Immature natural killer cell (primary cell): ENCODE data around the gene PIP5K1B. TPM values are rescaled to one million over a fixed set of nuclear protein-coding genes. Genes with fewer than 3 reads are reported as not detected.

Source experiments
- DNase-seq, 3 donors: peaks; one replicate each; pipeline ENCODE4 v3.0.0; 2022; ENCODE audit warnings: mixed read lengths in 1 of 3
- H3K27ac Mint-ChIP-seq, 6 donors: one replicate each; pipeline ENCODE4 v1.8.0; 2020; ENCODE audit warnings: mixed read lengths in 6 of 6, mild to moderate bottlenecking in 5 of 6, inconsistent platforms in 4 of 6, moderate library complexity in 3 of 6
- H3K27me3 Mint-ChIP-seq, 3 donors: one replicate each; pipeline ENCODE4 v1.8.0; 2020 to 2021; ENCODE audit warnings: low read depth in 3 of 3, mild to moderate bottlenecking in 3 of 3, mixed read lengths in 3 of 3, moderate library complexity in 3 of 3, inconsistent platforms in 1 of 3
- H3K36me3 Mint-ChIP-seq, 3 donors: one replicate each; pipeline ENCODE4 v1.8.0; 2020; ENCODE audit warnings: mixed read lengths in 3 of 3, inconsistent platforms in 2 of 3, mild to moderate bottlenecking in 2 of 3
- H3K4me1 Mint-ChIP-seq, 2 donors: one replicate each; pipeline ENCODE4 v1.8.0; 2020; ENCODE audit warnings: inconsistent platforms in 2 of 2, mild to moderate bottlenecking in 2 of 2, mixed read lengths in 2 of 2, moderate library complexity in 1 of 2
- H3K4me3 Mint-ChIP-seq, 5 donors: one replicate each; pipeline ENCODE4 v1.8.0; 2020; ENCODE audit warnings: mild to moderate bottlenecking in 5 of 5, mixed read lengths in 5 of 5, inconsistent platforms in 3 of 5, moderate library complexity in 3 of 5
- H3K9me3 Mint-ChIP-seq, 6 donors: one replicate each; pipeline ENCODE4 v1.8.0; 2020; ENCODE audit warnings: mild to moderate bottlenecking in 6 of 6, mixed read lengths in 6 of 6, inconsistent platforms in 4 of 6, moderate library complexity in 3 of 6
- polyA plus RNA-seq, 3 donors: library from polyadenylated mRNA; unstranded; fragments of 300-500 nt; fragmentation: Illumina TruSeq; gene quantifications; one replicate each; pipeline ENCODE4 v1.2.3, GENCODE V29; 2021

The PIP5K1B gene
- polyA plus RNA-seq, 3 donors from 2014 or later, result not detected

GRCh38 chr9:68834931-68835520 lies 130.0 kb downstream of the PIP5K1B start:
- Mint-ChIP-seq H3K4me3 (no peak overlapping the region), H3K9me3 (no peaks in the 10 kb centered on the region), H3K27me3 (peaks cover 0 to 3% (median 0%) of the 10 kb centered on the region in 3 donors), H3K27ac (no peak overlapping the region), H3K4me1 (no peaks in the 10 kb centered on the region), H3K36me3 (no peaks in the 10 kb centered on the region)
- DNase-seq, result no peak

- H3K9me3 Mint-ChIP-seq, result no peaks in the 10 kb centered on the region
- no peaks in the 10 kb centered on the region for H3K36me3 Mint-ChIP-seq
- H3K4me3 Mint-ChIP-seq, result no peak overlapping the region
- H3K27ac Mint-ChIP-seq, result no peak overlapping the region
- no peaks in the 10 kb centered on the region for H3K4me1 Mint-ChIP-seq
- DNase-seq, result no peak
- peaks cover 0 to 3% (median 0%) of the 10 kb centered on the region in 3 donors for H3K27me3 Mint-ChIP-seq
Observed at GRCh38 chr9:68836788-68837187, 131.7 kb downstream of the PIP5K1B start.

- no peak overlapping the region for H3K27ac Mint-ChIP-seq
- peaks cover 0 to 3% (median 0%) of the 10 kb centered on the region in 3 donors for H3K27me3 Mint-ChIP-seq
- H3K4me3 Mint-ChIP-seq, result no peak overlapping the region
- no peaks in the 10 kb centered on the region for H3K4me1 Mint-ChIP-seq
- H3K36me3 Mint-ChIP-seq, result no peaks in the 10 kb centered on the region
- no peaks in the 10 kb centered on the region for H3K9me3 Mint-ChIP-seq
- no peak for DNase-seq
Observed at GRCh38 chr9:68838245-68838644, 133.2 kb downstream of the PIP5K1B start.

GRCh38 chr9:68841276-68842052 lies 136.4 kb downstream of the PIP5K1B start:
- H3K9me3 Mint-ChIP-seq, result no peaks in the 10 kb centered on the region

GRCh38 chr9:68842568-68842967 lies 137.5 kb downstream of the PIP5K1B start:
- Mint-ChIP-seq H3K4me3 (no peak overlapping the region), H3K9me3 (no peaks in the 10 kb centered on the region), H3K36me3 (no peaks in the 10 kb centered on the region), H3K27me3 (peaks cover 0 to 6% (median 0%) of the 10 kb centered on the region in 3 donors), H3K27ac (no peak overlapping the region), H3K4me1 (no peaks in the 10 kb centered on the region)
- no peak for DNase-seq

More at GRCh38 chr9:68841276-68842052, 136.4 kb downstream of the PIP5K1B start:
- DNase-seq, result no peak
- Mint-ChIP-seq H3K27me3 (peaks cover 0 to 3% (median 0%) of the 10 kb centered on the region in 3 donors), H3K4me1 (no peaks in the 10 kb centered on the region), H3K4me3 (no peak overlapping the region), H3K36me3 (no peaks in the 10 kb centered on the region), H3K27ac (no peak overlapping the region)

GRCh38 chr9:68843239-68843638 lies 138.2 kb downstream of the PIP5K1B start:
- Mint-ChIP-seq H3K36me3 (no peaks in the 10 kb centered on the region), H3K4me3 (no peak overlapping the region), H3K4me1 (no peaks in the 10 kb centered on the region), H3K9me3 (no peaks in the 10 kb centered on the region), H3K27me3 (peaks cover 0 to 6% (median 2%) of the 10 kb centered on the region in 3 donors), H3K27ac (no peak overlapping the region)
- DNase-seq, result no peak

GRCh38 chr9:68844157-68844556 lies 139.1 kb downstream of the PIP5K1B start:
- Mint-ChIP-seq H3K4me3 (no peak overlapping the region), H3K36me3 (no peaks in the 10 kb centered on the region), H3K27me3 (peaks cover 0 to 6% (median 2%) of the 10 kb centered on the region in 3 donors), H3K27ac (no peak overlapping the region), H3K9me3 (no peaks in the 10 kb centered on the region), H3K4me1 (no peaks in the 10 kb centered on the region)
- DNase-seq, result no peak

GRCh38 chr9:68844631-68845612 lies 139.9 kb downstream of the PIP5K1B start:
- Mint-ChIP-seq H3K4me1 (no peaks in the 10 kb centered on the region), H3K36me3 (no peaks in the 10 kb centered on the region), H3K9me3 (no peaks in the 10 kb centered on the region), H3K4me3 (peak overlapping the region in 1 of 5 donors; percentile 51), H3K27ac (no peak overlapping the region), H3K27me3 (peaks cover under 1 to 6% (median 2%) of the 10 kb centered on the region in 3 donors)
- DNase-seq, result peak in 1 of 3 donors; percentile 1

GRCh38 chr9:68847765-68848164 lies 142.7 kb downstream of the PIP5K1B start:
- Mint-ChIP-seq H3K9me3 (no peaks in the 10 kb centered on the region), H3K4me1 (no peaks in the 10 kb centered on the region), H3K27me3 (peaks cover 3 to 6% (median 4%) of the 10 kb centered on the region in 3 donors), H3K36me3 (no peaks in the 10 kb centered on the region), H3K4me3 (no peak overlapping the region), H3K27ac (no peak overlapping the region)
- no peak for DNase-seq

GRCh38 chr9:68851657-68852056 lies 146.6 kb downstream of the PIP5K1B start:
- Mint-ChIP-seq H3K4me3 (no peak overlapping the region), H3K27ac (peak overlapping the region in 1 of 6 donors; percentile 63), H3K9me3 (no peaks in the 10 kb centered on the region), H3K4me1 (no peaks in the 10 kb centered on the region), H3K27me3 (peaks cover 3 to 7% (median 4%) of the 10 kb centered on the region in 3 donors), H3K36me3 (no peaks in the 10 kb centered on the region)
- DNase-seq, result no peak

GRCh38 chr9:68852941-68853340 lies 147.9 kb downstream of the PIP5K1B start:
- Mint-ChIP-seq H3K4me3 (no peak overlapping the region), H3K27me3 (peaks cover 0 to 6% (median 4%) of the 10 kb centered on the region in 3 donors), H3K36me3 (no peaks in the 10 kb centered on the region), H3K9me3 (no peaks in the 10 kb centered on the region), H3K4me1 (no peaks in the 10 kb centered on the region), H3K27ac (no peak overlapping the region)
- no peak for DNase-seq

GRCh38 chr9:68859347-68859746 lies 154.3 kb downstream of the PIP5K1B start:
- Mint-ChIP-seq H3K4me1 (no peaks in the 10 kb centered on the region), H3K36me3 (no peaks in the 10 kb centered on the region), H3K4me3 (no peak overlapping the region), H3K9me3 (no peaks in the 10 kb centered on the region), H3K27me3 (peaks cover 0 to 2% (median 2%) of the 10 kb centered on the region in 3 donors), H3K27ac (no peak overlapping the region)
- no peak for DNase-seq

- no peak overlapping the region for H3K4me3 Mint-ChIP-seq
- DNase-seq, result no peak
- H3K36me3 Mint-ChIP-seq, result no peaks in the 10 kb centered on the region
- no peak overlapping the region for H3K27ac Mint-ChIP-seq
- no peaks in the 10 kb centered on the region for H3K9me3 Mint-ChIP-seq
- no peaks in the 10 kb centered on the region for H3K4me1 Mint-ChIP-seq
- peaks cover 0 to 2% (median 2%) of the 10 kb centered on the region in 3 donors for H3K27me3 Mint-ChIP-seq
Observed at GRCh38 chr9:68860419-68860818, 155.4 kb downstream of the PIP5K1B start.
